Tibial nerve (tissue), 4 donors: Measurements from ENCODE around the gene LRCH4.

ENCODE experiments used
- EP300 ChIP-seq, 2 donors: sonication (generic); formaldehyde crosslinking; IDR thresholded peaks; one replicate each; pipeline ENCODE4 v1.6.1; 2017; ENCODE audit warnings: antibody characterized with exemption in 2 of 2, mild to moderate bottlenecking in 1 of 2
- POLR2A ChIP-seq, 2 donors: fragments of 450-650 bp; IDR thresholded peaks; one replicate each; pipeline ENCODE4 v1.6.1; 2017; ENCODE audit warnings: antibody characterized with exemption in 2 of 2, mild to moderate bottlenecking in 2 of 2, moderate library complexity in 2 of 2
- TF ChIP-seq, protein P1 (sequence below), 5 experiments: fragments of 200-600 bp in 3 of 5; fragments of 450-650 bp in 2 of 5; sonication (generic) in 3 of 5; IDR thresholded peaks; one replicate each; pipeline ENCODE4 v1.5.1; 2016 to 2019; ENCODE audit warnings: antibody characterized with exemption in 5 of 5, mild to moderate bottlenecking in 3 of 5, moderate library complexity in 2 of 5

DNA sequence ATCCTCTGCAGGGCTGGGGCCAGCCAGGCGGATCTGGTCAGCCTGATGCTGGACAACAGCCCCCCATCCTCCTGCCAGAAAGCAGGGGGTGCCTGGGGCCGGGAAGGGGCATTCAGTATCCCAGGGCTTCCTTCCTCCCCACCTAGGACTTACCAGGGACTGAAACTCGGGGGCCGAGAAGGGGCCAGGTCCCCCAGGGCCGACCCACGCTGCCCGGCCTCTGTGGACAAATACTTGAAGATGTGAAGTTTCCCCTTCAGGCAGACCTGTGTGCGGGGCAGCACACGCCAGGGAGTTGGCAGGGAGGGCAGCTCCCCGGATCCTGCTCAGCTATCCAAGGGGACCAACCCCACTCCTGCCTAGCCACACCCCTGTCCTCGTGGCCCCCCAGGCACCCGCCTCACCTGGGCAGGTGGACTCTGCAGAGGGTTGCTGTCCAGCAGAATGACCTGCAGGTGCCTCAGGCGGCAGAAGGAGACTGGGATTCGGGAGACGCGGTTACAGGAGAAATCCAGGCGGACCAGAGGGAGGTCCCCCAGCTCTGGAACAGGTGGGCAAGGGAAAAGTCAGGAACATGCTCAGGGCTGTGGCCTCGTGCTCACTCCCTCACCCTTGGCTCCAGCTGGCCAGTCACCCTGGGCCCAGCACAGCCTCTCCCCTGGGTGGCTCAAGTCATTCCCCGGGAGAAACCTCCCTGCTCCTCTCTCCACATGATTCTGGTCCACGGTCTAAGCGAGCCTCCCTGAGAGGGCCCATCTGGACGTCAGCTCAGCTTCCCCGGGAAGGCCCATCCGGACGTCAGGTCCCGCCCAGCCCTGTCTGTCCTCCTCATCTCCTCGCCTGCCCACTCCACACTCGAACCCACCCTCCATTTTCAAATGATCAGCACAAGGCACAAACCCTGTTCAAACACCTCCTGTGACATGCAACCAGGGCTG is 7.4 kb downstream of the LRCH4 start:
- TF ChIP-seq, protein P1, sequence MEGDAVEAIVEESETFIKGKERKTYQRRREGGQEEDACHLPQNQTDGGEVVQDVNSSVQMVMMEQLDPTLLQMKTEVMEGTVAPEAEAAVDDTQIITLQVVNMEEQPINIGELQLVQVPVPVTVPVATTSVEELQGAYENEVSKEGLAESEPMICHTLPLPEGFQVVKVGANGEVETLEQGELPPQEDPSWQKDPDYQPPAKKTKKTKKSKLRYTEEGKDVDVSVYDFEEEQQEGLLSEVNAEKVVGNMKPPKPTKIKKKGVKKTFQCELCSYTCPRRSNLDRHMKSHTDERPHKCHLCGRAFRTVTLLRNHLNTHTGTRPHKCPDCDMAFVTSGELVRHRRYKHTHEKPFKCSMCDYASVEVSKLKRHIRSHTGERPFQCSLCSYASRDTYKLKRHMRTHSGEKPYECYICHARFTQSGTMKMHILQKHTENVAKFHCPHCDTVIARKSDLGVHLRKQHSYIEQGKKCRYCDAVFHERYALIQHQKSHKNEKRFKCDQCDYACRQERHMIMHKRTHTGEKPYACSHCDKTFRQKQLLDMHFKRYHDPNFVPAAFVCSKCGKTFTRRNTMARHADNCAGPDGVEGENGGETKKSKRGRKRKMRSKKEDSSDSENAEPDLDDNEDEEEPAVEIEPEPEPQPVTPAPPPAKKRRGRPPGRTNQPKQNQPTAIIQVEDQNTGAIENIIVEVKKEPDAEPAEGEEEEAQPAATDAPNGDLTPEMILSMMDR (IDR thresholded peaks at IDR 0.05): no peak
- TF ChIP-seq EP300 (IDR thresholded peaks at IDR 0.05) (no peak), POLR2A (IDR thresholded peaks at IDR 0.05) (no peak)
